Activated T-helper 1 cell treated with anti-CD3 and anti-CD28 coated beads, Interleukin-2, amount 50 U/mL, for 16 hours (primary cell): ENCODE data around the gene EN1.

Experiments
- DNase-seq, 2 donors: peaks; one replicate each; pipeline ENCODE4 v3.0.0-alpha.2; 2020; ENCODE audit warnings: low read depth in 1 of 2, low spot score in 1 of 2

Gene EN1

DNA sequence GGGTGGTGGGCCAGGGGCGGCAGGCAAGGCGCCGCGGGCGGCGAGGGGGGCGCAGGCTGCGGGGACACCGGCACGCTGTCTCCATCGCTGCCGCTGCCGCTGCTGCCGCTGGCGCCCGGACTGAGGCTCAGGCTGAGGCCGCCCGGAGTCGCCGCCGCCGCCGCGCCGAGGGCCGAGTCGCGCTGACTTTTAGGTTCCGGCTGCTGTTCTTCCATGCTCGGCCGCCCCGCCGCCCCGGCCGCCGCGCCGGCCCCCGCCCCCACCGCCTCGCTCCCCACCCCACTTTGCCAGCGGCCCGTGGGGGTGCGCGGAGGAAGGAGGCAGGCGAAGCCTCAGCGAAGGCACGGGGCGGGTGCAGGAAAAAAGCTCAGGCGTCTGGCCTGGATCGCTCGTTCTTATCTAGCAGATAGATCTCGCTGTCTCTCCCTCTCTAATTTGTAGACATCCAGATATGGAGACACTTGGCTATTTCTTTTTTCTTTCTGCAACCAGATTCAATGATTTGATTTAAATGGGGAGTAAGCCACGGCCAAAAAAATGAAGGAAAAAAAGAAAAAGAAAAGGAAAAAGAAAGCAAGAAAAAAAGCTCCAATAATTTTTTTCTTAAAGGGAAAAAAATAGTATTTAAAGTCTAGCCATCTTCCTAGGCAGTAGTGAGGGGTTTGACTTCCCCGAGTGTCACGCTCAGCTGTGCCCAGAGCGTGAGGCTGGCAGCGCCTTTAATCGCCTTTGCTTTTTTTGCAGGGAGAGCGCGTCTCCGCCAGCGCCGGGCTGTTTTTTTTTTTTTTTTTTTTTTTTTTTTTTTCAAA lies at the start of gene EN1:
TSS of gene EN1 (minus strand) at position 696 of the 809 bp plus-strand sequence. CDS start at position 215, 481 bp downstream.
- no peak for DNase-seq

DNA sequence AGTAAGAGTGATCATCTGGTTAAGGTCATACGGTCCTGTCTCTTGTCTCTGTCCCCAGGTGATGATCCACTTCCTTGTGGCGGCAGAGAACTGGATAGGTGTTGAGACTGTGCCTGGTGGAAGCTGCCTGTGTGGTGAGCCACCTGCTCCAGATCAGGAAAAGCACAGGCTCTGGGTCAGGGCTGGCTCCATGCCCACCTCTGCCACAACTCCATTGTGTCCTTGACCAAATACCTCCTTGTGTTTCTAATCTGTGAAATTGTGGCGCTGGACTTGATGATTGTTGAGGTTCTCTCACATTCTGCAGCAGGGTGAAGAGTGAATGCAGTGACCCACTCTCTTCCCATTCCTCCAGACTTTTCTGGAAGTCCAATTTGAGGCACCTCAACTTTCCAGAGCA lies 45.7 kb upstream of the EN1 start:
- no peak for DNase-seq

DNA sequence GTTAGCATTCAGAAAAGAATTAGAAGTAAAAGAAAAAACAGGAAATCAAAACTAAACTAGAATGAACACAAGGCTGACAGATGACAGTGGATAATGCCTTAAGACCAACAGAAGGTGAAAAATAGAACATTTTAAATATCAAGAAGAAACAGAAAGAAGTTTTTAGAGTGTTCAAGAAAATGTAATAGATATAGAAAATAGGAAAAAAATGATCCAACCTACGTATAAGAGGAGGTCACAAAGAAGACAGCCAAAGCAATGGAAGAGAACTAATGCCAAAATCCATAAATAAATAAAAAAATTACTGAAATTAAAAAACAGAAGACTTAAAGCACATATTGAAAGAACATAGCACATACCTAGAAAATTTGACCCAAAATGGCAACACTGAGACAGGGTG lies 42.5 kb upstream of the EN1 start:
- DNase-seq, result no peak

DNA sequence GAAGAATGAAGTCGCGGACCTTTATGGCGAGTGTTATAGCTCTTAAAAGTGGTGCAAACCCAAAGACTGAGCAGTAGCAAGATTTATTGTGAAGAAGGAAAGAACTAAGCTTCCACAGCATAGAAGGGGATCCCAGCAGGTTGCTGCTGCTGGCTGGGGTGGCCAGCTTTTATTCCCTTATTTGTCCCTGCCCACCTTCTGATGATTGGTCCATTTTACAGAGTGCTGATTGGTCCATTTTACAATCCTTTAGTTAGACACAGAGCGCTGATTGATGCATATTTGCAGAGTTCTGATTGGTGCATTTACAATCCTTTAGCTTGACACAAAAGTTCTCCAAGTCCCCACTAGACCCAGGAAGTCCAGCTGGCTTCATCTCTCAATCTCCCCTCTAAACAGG lies 36.3 kb upstream of the EN1 start:
- no peak for DNase-seq

DNA sequence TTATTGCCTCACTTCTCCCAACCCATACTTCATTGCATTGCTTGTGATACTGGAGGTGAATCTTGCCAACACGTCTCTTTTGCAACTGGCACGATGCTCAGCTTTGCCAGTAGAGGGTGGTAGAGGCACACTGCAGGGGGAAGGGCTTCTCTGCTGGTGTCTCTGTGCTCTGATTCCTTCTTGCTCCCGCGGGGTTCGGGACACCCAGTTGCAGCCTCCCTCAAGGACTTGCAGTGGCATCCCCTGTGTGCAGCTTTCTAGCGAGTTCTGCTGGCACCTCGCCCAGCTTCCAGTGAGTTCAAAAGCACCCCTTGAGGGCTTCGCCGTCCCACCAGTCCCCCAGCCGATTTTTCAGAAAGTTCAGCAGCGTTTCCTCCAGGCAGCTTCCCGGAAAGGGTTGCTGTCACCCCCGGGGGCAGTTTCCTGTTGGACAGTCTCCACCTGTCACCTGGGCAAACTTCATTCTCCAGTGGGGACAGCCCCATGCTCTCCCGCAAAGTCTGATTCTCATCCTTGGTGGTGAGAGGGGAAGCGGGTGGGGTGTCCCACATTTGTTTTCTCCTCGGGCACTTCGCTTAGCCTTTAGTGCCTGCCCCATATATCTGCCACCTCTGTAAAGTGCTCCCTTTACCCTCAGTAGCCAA lies 35.4 kb upstream of the EN1 start:
- peak; percentile 15 to 41 for DNase-seq

DNA sequence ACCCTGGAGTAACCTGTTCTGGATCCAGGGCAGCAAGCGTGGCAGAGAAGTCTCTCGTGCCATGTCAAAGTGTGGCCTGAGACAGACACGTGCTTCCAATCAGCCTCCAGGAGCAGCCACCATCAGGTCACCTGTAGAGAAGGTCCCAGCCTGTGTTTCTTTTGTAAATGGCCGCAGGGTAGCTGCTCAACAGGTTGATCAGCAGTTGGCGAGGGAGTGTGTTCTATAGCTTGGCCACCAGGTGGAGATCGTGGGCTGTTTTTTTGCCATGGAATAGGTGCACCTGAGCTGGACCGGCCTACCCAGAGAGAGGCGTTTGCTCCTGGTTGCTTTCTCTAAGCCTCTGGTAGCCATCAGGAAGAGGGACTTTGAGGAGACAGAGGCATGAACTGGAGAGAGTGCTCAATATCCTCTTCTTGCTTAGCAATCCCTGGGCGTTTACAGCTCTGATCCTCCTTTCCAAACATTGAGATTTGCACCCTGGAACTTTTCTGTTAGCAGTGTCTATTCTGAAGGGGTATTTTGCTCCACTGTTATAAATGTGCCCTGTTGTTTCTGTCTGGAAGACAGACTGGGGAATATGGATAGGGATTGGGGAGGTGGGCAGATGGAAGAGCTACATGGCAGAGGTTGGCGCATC lies 34.2 kb upstream of the EN1 start:
- peak; percentile 31 to 39 for DNase-seq

DNA sequence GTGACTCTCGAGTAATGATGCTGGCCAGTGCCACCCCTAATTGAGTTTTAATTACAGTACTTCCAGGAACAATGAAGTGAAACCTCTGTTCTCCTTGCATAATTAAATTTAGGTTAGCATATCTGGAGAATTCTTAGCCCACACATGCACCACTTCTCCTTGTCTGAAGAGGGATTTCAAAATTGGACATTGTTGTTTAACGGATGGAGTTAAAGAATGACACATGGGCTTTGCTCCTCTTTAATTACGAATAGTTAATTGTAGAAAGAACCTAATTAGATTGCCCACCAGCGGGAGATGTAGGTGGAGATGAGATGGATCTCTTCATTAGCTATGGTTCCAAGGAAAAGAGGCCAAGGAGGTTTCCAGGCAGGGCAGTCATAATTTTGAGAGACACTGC lies 33.1 kb upstream of the EN1 start:
- DNase-seq, result no peak

DNA sequence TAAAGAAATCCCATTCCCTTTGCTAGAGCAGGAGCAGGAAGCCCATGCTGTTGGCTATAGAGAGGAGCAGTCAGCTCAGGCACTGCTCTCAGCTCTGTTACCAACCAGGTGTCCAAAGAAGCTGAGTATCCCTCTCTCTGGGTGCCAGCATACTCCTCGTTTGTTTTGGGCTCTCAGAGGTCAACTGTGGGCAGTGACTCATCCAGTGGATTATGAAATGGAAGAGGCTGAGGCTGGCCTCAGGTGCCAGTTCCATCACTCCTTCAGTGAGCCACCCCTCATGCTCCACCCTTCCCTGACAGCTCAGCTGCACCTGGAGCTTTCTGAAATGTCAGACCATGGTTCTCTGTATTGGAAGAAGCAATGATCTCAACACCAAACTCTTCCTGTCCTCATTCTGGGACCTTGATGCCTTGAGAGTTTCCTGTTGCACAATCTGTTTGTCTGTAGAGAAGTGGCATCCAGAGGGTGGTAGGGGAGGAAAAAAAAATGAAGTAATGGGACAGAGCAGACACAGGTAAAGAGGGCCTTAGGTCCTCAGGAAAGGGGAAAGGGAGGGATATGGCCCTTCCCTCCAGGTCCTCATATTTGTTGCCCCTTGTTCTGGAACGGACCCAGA lies 31.2 kb upstream of the EN1 start:
- no peak for DNase-seq

DNA sequence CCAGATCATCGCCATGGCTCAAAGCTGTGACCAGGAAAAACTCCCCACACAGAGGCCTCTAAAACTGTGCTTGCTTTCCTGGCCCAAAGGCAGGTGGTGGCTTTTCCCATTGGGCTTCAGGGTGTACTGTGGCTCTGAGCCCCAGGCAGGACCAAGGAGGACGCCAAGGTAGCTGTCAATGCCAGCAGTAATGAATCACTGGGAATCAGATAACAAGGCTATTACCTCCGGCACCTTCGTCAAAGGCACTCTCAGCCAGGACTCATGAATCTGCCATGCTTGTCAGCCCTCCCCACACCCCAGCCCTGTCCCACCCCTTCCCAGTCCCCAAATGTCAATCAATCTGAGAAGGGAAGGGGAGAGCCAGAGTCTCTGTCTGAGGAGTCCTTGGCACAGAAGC lies 27.9 kb upstream of the EN1 start:
- no peak for DNase-seq

DNA sequence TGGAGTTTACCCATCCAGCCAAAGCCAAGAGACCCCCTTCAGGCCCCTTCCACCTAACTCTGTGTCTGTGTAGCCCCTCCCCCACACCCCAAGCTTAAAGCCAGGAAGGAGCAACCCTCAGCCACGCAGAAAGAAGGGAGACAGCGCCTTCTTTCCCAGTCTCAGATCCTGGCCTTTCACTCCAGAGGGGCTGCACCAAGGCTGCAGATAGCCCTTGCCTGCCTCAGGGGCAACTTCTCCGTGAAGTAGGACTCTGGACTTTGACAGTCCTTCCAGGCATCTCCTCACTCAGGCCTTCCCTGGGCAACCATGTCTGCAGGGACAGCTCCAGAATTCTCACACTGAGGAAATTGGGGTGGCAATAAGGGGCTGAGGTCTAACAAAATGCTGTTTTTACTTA lies 26.9 kb upstream of the EN1 start:
- no peak for DNase-seq

DNA sequence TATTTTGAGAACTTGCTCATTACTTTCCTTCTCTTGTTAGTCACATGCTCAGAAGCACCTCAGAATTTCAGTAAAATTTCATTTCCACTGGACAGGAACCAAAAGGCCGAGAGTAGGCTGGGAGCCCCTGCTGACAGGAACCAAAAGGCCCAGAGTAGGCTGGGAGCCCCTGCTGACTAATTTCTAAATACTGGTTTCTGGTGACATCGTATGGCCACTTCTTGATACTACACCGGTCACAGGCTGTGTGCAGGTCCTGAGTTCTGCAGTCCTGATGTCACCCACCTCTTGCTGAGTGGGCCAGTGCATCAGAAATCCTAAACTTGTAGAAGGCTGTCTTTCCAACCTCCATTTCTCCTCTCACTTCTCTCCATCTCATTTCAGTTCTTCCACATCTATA lies 17.7 kb upstream of the EN1 start:
- DNase-seq, result no peak

DNA sequence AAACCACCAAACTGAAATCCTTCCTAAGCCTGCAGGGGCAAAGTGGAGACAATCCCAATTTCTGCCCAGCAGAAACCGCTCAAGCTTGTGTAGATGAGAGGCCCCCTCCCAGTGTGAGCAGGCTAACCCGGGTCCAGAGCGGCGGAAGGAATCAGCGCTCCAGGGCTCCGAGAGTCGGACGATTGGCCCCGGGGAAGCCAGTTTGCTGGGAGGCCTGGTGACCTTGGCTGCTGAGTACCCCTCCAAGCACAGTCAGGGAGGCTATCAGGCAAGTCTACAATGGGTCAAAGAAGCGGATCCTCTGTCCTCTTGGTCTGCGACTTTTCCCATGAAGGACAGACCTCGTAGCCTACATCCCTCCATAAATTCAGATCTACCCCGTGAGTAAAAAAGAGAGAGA lies 16.8 kb upstream of the EN1 start:
- DNase-seq, result no peak

DNA sequence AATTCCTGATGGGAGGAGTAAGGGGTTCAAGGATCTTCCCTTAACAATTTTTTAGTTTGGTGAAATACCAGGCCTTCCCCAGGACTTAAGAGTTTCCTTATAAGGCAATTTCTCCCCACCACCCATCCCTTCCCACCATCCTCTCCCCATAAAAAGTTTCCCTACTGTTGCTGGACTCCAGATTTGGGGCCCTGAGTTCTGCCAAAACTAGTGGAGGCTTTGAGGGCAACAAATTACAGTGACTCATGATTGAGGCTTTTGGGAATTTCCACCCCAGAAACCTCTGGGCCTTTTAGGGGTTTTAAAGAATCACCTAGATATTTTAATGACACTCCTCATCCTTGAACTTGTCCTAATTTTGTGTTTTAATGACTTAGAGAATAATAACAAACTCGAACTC lies 14.3 kb upstream of the EN1 start:
- no peak for DNase-seq

DNA sequence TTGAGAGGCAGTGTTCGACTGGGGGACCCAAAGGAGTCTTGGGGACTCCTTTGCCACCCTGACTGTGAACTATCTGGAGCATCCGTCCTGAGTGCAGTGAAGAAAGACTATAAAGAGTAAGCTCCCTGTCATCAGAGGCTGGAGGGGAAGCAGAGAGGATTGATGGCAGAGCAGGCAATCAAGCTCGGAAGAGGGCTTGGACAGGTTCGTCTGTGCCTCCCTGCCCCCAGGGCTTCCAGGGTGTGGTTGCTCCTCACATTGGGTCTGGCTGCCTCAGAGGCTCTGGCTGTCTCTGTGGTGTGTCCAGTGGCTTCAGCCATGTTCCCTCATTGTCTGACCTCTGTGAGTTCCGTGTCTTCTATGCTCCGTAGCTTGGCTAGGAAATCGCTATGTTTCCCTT lies 13.8 kb upstream of the EN1 start:
- no peak for DNase-seq

DNA sequence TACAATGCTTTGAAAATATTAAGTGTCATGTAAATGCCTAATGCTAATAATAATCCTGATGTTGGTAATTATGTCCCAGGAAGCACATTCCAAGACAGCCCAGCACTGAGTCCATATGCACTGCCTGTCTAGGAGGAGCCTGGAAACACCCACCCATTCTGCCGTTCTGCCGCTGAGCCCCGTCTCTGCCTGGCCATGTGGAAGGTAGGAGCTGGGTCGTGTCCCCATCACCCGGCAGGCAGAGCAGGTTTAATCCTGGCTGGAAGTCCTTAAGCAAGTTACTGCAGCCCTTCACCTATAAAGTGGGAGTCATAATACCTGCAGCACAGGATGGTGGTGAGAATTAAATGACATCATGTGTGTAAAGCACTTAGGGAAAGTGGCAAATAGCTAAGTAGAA lies 13.1 kb upstream of the EN1 start:
- DNase-seq, result no peak

DNA sequence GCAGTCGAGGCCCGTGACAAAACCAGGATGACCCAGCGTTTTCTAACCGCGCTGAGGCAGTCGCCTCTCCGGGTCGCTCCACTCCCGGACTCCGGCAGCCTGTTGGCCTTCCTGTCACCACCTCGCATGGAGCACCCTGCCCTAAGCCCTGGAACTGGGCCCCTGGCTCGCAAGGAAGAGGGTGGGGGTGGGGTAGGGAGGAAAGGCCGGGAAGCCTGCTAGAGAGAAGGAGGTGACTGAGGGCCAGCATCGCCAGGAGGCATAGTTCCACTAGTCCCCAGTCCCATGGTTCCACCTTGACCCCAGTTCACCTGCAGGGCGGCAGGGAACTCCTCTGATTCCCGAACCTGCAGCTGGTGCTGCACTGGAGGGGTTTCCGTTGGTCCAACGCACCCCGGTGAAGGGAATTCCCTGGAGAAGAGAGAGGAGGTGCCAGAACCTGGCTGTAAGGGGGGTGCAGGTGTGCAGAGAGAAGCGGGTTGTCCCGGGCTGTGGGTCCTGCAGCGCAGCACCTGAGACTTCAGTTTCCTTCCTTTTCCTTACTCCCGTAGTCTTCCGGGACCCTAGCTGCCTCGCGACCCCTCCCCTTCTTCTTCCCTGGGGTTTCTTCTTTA lies 11.8 kb upstream of the EN1 start:
- DNase-seq, result no peak

DNA sequence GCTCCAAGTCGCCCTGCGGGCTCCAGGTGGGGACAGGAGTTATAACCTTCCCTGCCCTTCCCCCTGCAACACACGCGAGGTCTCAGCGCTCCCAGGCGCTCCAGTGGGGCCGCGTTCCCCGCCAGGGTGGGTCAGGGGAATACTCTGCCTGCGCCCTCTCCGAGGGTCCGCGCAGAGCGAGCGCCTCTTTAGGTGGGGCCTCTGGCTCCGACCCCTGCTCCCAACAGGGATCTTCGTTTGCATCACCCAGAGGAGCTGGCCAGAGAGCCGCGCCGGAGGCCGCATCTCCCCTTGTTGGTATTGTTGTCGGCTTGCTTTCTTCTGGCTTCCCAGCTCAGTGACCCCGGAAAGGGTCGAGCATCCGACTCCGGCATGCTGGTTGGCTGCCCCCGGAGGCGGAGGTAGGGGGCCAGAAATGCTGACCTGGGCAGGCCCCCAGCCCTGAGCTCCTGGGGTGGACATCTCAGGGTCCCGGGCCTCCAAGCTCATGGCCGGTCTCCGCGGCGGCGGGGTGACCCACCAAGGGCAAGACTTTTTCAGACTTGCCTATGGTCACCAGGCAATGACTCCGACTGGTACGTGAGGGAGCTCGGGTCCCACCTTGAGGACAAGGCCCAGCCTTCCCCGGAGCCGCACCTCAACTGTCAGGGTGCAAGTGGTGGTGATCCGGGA lies 11.2 kb upstream of the EN1 start:
- no peak for DNase-seq

DNA sequence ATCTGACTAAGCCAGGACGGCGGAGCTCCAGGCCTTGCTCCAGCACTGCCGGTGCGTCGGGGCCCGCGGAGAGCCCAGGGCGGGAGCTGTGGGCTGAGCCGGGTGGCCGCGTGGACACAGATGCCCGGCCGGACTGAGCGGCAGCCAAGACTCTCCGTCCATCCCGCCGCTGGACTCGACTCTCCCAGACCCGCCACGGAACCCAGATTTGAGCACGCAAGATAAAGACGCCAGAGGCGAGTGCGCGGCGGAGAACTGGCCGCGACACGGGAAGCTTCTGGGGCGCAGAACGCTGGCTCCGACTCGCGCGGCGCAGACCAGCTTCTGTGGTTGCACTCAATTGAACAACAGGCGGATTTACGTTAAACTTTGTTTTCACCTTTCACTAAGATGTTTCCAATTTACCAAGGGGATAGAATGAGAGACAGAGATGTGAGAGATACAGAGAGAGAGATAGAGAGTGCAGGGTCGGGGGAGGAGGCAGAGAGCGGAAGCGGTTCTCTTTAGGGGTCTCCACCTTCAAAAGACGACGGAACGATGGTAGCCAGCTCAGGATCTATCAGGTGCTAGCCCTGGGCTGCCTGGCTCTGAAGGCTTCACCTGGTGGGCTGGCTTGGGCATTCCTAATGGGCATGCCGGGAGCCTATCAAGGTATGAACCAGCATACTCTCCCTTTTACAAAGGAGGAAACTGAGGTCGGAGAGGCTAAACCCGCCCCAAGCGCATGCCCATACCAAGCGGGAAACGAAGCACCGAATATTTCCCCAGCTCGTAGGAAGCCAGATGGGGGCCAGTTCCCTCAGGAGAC lies 10.4 kb upstream of the EN1 start:
- no peak for DNase-seq

DNA sequence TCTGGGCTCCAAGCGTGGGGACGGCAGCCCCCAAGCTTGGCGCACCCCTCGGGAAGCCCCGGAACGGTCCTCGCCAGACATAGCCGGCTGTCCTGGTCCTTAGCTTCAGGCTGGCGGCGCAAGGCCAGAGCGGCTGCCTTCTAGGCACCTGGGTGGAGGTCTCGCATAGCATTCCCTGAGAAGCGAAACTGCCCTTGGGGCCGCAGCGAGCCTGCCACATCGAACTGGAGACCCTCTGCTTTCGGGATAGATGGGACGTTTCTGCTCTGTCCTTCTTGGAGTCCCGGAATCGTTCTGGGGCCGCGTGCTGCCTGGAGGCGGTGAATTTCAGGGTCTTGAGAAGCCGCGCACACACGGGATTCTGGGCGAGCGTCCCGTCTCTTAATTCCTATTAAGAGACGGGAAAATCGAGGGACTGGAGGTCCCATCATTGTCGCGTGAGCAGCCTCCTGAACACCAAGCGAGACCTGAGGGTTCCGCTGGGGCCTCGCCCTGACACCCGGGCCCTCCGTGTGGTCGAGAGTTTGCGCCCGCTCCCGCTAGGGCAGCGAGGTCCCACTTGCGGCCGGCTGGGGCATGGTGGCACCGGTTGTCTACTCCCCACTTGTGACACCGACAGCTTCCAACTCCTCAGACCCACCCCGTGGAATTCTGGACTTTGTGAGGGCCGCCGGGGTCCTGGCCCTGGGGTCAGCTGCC lies 9.7 kb upstream of the EN1 start:
- DNase-seq, result no peak
